ENCODE measurements around the gene DHRS1.
A peak's percentile ranks its signal among the peaks of the same experiment; 100 is the strongest.

DHRS1 gene

GRCh38 chr14:24300326-24300980, 873 bp upstream of the DHRS1 start:
- H3K79me2 ChIP-seq (ENCODE audit: insufficient read depth, low read length), result peaks cover 24% of the 10 kb centered on the region
- H3K9me2 ChIP-seq (replicated peaks; ENCODE audit: low read depth, low read length), result no peaks in the 10 kb centered on the region
- peak overlapping the region; percentile 97; the same call in 1 of the 2 replicates for H2AFZ ChIP-seq (ENCODE audit: low read length)
- H3K4me2 ChIP-seq (ENCODE audit: low read depth, low read length, poor library complexity, severe bottlenecking), result peak overlapping the region; percentile 99
- H3K4me1 ChIP-seq (ENCODE audit: insufficient read depth, low read length, poor library complexity, severe bottlenecking), result peaks cover 41% of the 10 kb centered on the region
- TF ChIP-seq EZH2phosphoT487 (IDR thresholded peaks at IDR 0.05; ENCODE audit: borderline replicate concordance) (no peak), CTCF (conservative IDR thresholded peaks at IDR 0.05; ENCODE audit: low read length) (no peak)
- peaks cover 34% of the 10 kb centered on the region; the same call in 1 of the 2 replicates for H3K36me3 ChIP-seq (ENCODE audit: insufficient read depth, low read length)
- H3K27me3 ChIP-seq (ENCODE audit: insufficient read depth, low read length, poor library complexity, severe bottlenecking), result no peaks in the 10 kb centered on the region
- peak overlapping the region; percentile 99 for H3K4me3 ChIP-seq (ENCODE audit: low read length, poor library complexity, severe bottlenecking)
- peaks cover 10% of the 10 kb centered on the region for H4K20me1 ChIP-seq (ENCODE audit: insufficient read depth, low read length, poor library complexity, severe bottlenecking)
- H3F3A ChIP-seq (ENCODE audit: low read depth), result no peaks in the 10 kb centered on the region
- no peaks in the 10 kb centered on the region for H3K9me3 ChIP-seq (ENCODE audit: insufficient read depth, low read depth, low read length)
- peak overlapping the region; percentile 92 for H3K9ac ChIP-seq (ENCODE audit: low read depth, low read length, poor library complexity, severe bottlenecking)

- peak overlapping the region; percentile 97; the same call in 1 of the 2 replicates for H2AFZ ChIP-seq (ENCODE audit: low read length)
Measured at GRCh38 chr14:24298892-24299254, 707 bp downstream of the DHRS1 start.

GRCh38 chr14:24297190-24297964, 2.2 kb downstream of the DHRS1 start:
- no peak overlapping the region for H2AFZ ChIP-seq (ENCODE audit: low read length)
- H3K4me1 ChIP-seq (ENCODE audit: insufficient read depth, low read length, poor library complexity, severe bottlenecking), result peaks cover 41% of the 10 kb centered on the region
- no peak overlapping the region for H3K4me3 ChIP-seq (ENCODE audit: low read length, poor library complexity, severe bottlenecking)
- peaks cover 7% of the 10 kb centered on the region; the same call in 1 of the 2 replicates for H3K36me3 ChIP-seq (ENCODE audit: insufficient read depth, low read length)
- no peaks in the 10 kb centered on the region for H3F3A ChIP-seq (ENCODE audit: low read depth)
- H4K20me1 ChIP-seq (ENCODE audit: insufficient read depth, low read length, poor library complexity, severe bottlenecking), result peaks cover 10% of the 10 kb centered on the region
- H3K4me2 ChIP-seq (ENCODE audit: low read depth, low read length, poor library complexity, severe bottlenecking), result peak overlapping the region; percentile 44
- H3K27me3 ChIP-seq (ENCODE audit: insufficient read depth, low read length, poor library complexity, severe bottlenecking), result no peaks in the 10 kb centered on the region
- peak; percentile 44 for TF ChIP-seq CTCF (conservative IDR thresholded peaks at IDR 0.05; ENCODE audit: low read length)
- TF ChIP-seq EZH2phosphoT487 (IDR thresholded peaks at IDR 0.05; ENCODE audit: borderline replicate concordance), result no peak
- H3K9me2 ChIP-seq (replicated peaks; ENCODE audit: low read depth, low read length), result no peaks in the 10 kb centered on the region
- H3K9me3 ChIP-seq (ENCODE audit: insufficient read depth, low read depth, low read length), result no peaks in the 10 kb centered on the region
- H3K79me2 ChIP-seq (ENCODE audit: insufficient read depth, low read length), result peaks cover 24% of the 10 kb centered on the region
- H3K9ac ChIP-seq (ENCODE audit: low read depth, low read length, poor library complexity, severe bottlenecking), result peak overlapping the region; percentile 21

More at GRCh38 chr14:24298892-24299254, 707 bp downstream of the DHRS1 start:
- Histone ChIP-seq H3K9ac (ENCODE audit: low read depth, low read length, poor library complexity, severe bottlenecking) (peak overlapping the region; percentile 92), H3K36me3 (ENCODE audit: insufficient read depth, low read length) (peaks cover 19% of the 10 kb centered on the region; the same call in 1 of the 2 replicates), H3K4me2 (ENCODE audit: low read depth, low read length, poor library complexity, severe bottlenecking) (peak overlapping the region; percentile 99), H3K27me3 (ENCODE audit: insufficient read depth, low read length, poor library complexity, severe bottlenecking) (no peaks in the 10 kb centered on the region), H3K4me3 (ENCODE audit: low read length, poor library complexity, severe bottlenecking) (peak overlapping the region; percentile 99), H3K9me3 (ENCODE audit: insufficient read depth, low read depth, low read length) (no peaks in the 10 kb centered on the region), H3F3A (ENCODE audit: low read depth) (no peaks in the 10 kb centered on the region), H3K4me1 (ENCODE audit: insufficient read depth, low read length, poor library complexity, severe bottlenecking) (peaks cover 41% of the 10 kb centered on the region), H3K9me2 (replicated peaks; ENCODE audit: low read depth, low read length) (no peaks in the 10 kb centered on the region), H4K20me1 (ENCODE audit: insufficient read depth, low read length, poor library complexity, severe bottlenecking) (peaks cover 10% of the 10 kb centered on the region), H3K79me2 (ENCODE audit: insufficient read depth, low read length) (peaks cover 24% of the 10 kb centered on the region)
- no peak for TF ChIP-seq CTCF (conservative IDR thresholded peaks at IDR 0.05; ENCODE audit: low read length)
- TF ChIP-seq EZH2phosphoT487 (IDR thresholded peaks at IDR 0.05; ENCODE audit: borderline replicate concordance), result no peak

Measured in Loucy (cell line).